Neural cell (in vitro differentiated cells): ENCODE data around the gene CDH20. TPM values are rescaled to one million over a fixed set of nuclear protein-coding genes. Genes with fewer than 3 reads are reported as not detected.

Experiments used
- H2AFZ ChIP-seq: fragments of 200-600, 300-800 bp; sonication (generic), shearing (Covaris generic); 2 replicates; pipeline ENCODE4 v1.6.0; 2014; ENCODE audit warnings: low read depth, mild to moderate bottlenecking, antibody characterized with exemption, low read length, moderate library complexity
- H3F3A ChIP-seq: fragments of 200-600 bp; shearing (Covaris generic); 2 replicates; pipeline ENCODE4 v1.6.1; 2016; ENCODE audit warnings: mild to moderate bottlenecking, moderate library complexity, mixed read lengths, antibody characterized with exemption, low read length; ENCODE audit not compliant: insufficient read depth, poor library complexity, severe bottlenecking
- H3K27ac ChIP-seq: fragments of 200-600, 300-800 bp; sonication (generic), shearing (Covaris generic); 2 replicates; pipeline ENCODE4 v1.5.1; 2014; ENCODE audit warnings: mild to moderate bottlenecking, low read length, moderate library complexity
- H3K27me3 ChIP-seq: fragments of 300-800, 200-600 bp; sonication (generic), shearing (Covaris generic); 2 replicates; pipeline ENCODE4 v1.6.0; 2014; ENCODE audit warnings: mild to moderate bottlenecking, low read depth, low read length, moderate library complexity; ENCODE audit not compliant: insufficient read depth
- H3K36me3 ChIP-seq: fragments of 300-800, 200-600 bp; sonication (generic), shearing (Covaris generic); 2 replicates; pipeline ENCODE4 v1.5.1; 2014; ENCODE audit warnings: mild to moderate bottlenecking, antibody characterized with exemption, low read length, moderate library complexity; ENCODE audit not compliant: insufficient read depth
- H3K4me2 ChIP-seq: fragments of 300-800, 200-600 bp; sonication (generic), shearing (Covaris generic); 2 replicates; pipeline ENCODE4 v1.6.0; 2014; ENCODE audit warnings: mild to moderate bottlenecking, low read length
- H3K4me3 ChIP-seq: fragments of 300-800, 200-600 bp; sonication (generic), shearing (Covaris generic); 2 replicates; pipeline ENCODE4 v1.5.1; 2014; ENCODE audit warnings: mild to moderate bottlenecking, low read length, moderate library complexity
- H3K79me2 ChIP-seq: fragments of 200-600 bp; shearing (Covaris generic); replicated peaks from 2 replicates; pipeline ENCODE4 v1.6.0; 2014; ENCODE audit warnings: mild to moderate bottlenecking, low read length, moderate library complexity; ENCODE audit not compliant: insufficient read depth
- H3K9ac ChIP-seq: fragments of 300-800, 200-600 bp; sonication (generic), shearing (Covaris generic); 2 replicates; pipeline ENCODE4 v1.6.1; 2016; ENCODE audit warnings: mild to moderate bottlenecking, low read length, mixed read lengths
- H3K9me2 ChIP-seq: fragments of 200-600 bp; shearing (Covaris generic); 2 replicates; pipeline ENCODE4 v1.6.1; 2016; ENCODE audit warnings: mild to moderate bottlenecking, low read length, mixed read lengths; ENCODE audit not compliant: insufficient read depth
- H3K9me3 ChIP-seq: fragments of 200-600, 300-800 bp; sonication (generic), shearing (Covaris generic); 2 replicates; pipeline ENCODE4 v1.6.1; 2016; ENCODE audit warnings: mild to moderate bottlenecking, mixed run types, low read length, moderate library complexity, mixed read lengths
- H4K20me1 ChIP-seq: fragments of 200-600 bp; shearing (Covaris generic); 2 replicates; pipeline ENCODE4 v1.6.1; 2016; ENCODE audit warnings: mild to moderate bottlenecking, mixed run types; ENCODE audit not compliant: insufficient read depth
- EP300 ChIP-seq: fragments of 450-650 bp; conservative IDR thresholded peaks from 2 replicates; pipeline ENCODE4 v1.6.1; 2014; ENCODE audit warnings: antibody characterized with exemption, mild to moderate bottlenecking, moderate library complexity; ENCODE audit not compliant: poor library complexity, severe bottlenecking
- EZH2 ChIP-seq: fragments of 200-600, 300-800 bp; shearing (Covaris generic), sonication (generic); IDR thresholded peaks from 2 replicates; pipeline ENCODE4 v1.6.1; 2014; ENCODE audit warnings: antibody characterized with exemption, low read length, borderline replicate concordance, mild to moderate bottlenecking; ENCODE audit not compliant: insufficient read depth, poor library complexity, severe bottlenecking
- MXI1 ChIP-seq: fragments of 450-650 bp; conservative IDR thresholded peaks from 2 replicates; pipeline ENCODE4 v1.6.1; 2014; ENCODE audit warnings: antibody characterized with exemption, mild to moderate bottlenecking; ENCODE audit not compliant: poor library complexity, severe bottlenecking
- POLR2AphosphoS5 ChIP-seq: IDR thresholded peaks from 2 replicates; pipeline ENCODE4 v1.6.1; 2012
- RAD21 ChIP-seq: fragments of 450-650 bp; conservative IDR thresholded peaks from 2 replicates; pipeline ENCODE4 v1.6.1; 2014; ENCODE audit warnings: antibody characterized with exemption, mild to moderate bottlenecking, moderate library complexity
- SMC3 ChIP-seq: fragments of 450-650 bp; conservative IDR thresholded peaks from 2 replicates; pipeline ENCODE4 v1.6.1; 2014; ENCODE audit warnings: antibody characterized with exemption, mild to moderate bottlenecking, moderate library complexity; ENCODE audit not compliant: poor library complexity
- TAF1 ChIP-seq: IDR thresholded peaks from 2 replicates; pipeline ENCODE4 v1.6.1; 2012; ENCODE audit warnings: low read depth
- polyA plus RNA-seq: library from polyadenylated mRNA; depleted of rRNA; stranded (reverse); fragments of >200 nt; gene quantifications from 2 replicates; pipeline ENCODE4 v1.2.3, GENCODE V29; 2014
- TF ChIP-seq, protein P1 (sequence below): IDR thresholded peaks from 2 replicates; pipeline ENCODE4 v1.6.1; 2012; ENCODE audit warnings: borderline replicate concordance

The CDH20 gene
- polyA plus RNA-seq, 1 donor from 2014 or later = 1.7 TPM

DNA sequence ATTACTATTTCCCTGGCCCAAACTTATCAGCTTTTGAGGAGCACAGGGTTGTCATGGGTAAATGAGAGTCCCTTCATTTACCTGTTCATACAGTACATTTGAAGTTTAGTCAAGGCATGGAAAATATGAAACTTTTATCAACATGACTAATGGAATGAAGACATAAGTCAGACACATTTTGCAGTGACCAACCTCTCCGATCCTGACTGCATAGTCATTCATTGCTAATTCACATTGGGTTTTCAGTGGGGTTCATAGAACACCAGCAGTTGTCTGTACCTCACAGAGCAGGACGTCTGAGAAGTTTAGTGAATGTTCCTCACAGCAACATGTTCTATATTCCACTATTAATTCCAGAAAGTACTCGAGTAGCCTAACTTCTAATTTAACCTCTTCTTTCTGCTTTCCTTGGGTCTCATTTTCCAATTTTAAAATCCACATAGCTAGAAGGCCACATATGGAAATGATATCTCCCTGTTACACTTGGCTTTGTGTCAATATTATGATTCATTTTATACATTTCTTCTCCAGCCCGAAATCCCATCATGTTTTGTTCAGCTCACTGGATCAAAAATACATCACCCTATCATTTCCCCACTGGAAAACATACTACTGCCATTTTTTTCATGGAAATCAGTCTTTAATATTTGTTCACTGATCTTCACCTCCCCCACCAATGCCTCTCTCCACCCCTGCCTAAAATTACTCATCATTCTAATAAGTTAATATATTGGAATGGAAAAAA is 65.9 kb downstream of the CDH20 start:
- H3K79me2 ChIP-seq = no peaks in the 10 kb centered on the region
- no peak overlapping the region for H2AFZ ChIP-seq
- H4K20me1 ChIP-seq = no peaks in the 10 kb centered on the region
- H3K27me3 ChIP-seq = no peaks in the 10 kb centered on the region
- H3F3A ChIP-seq = no peaks in the 10 kb centered on the region
- no peak overlapping the region for H3K4me3 ChIP-seq
- no peak overlapping the region for H3K27ac ChIP-seq
- no peaks in the 10 kb centered on the region for H3K36me3 ChIP-seq
- H3K9me3 ChIP-seq = no peaks in the 10 kb centered on the region
- no peak overlapping the region for H3K9ac ChIP-seq
- H3K9me2 ChIP-seq = no peaks in the 10 kb centered on the region
- TF ChIP-seq, protein P1, sequence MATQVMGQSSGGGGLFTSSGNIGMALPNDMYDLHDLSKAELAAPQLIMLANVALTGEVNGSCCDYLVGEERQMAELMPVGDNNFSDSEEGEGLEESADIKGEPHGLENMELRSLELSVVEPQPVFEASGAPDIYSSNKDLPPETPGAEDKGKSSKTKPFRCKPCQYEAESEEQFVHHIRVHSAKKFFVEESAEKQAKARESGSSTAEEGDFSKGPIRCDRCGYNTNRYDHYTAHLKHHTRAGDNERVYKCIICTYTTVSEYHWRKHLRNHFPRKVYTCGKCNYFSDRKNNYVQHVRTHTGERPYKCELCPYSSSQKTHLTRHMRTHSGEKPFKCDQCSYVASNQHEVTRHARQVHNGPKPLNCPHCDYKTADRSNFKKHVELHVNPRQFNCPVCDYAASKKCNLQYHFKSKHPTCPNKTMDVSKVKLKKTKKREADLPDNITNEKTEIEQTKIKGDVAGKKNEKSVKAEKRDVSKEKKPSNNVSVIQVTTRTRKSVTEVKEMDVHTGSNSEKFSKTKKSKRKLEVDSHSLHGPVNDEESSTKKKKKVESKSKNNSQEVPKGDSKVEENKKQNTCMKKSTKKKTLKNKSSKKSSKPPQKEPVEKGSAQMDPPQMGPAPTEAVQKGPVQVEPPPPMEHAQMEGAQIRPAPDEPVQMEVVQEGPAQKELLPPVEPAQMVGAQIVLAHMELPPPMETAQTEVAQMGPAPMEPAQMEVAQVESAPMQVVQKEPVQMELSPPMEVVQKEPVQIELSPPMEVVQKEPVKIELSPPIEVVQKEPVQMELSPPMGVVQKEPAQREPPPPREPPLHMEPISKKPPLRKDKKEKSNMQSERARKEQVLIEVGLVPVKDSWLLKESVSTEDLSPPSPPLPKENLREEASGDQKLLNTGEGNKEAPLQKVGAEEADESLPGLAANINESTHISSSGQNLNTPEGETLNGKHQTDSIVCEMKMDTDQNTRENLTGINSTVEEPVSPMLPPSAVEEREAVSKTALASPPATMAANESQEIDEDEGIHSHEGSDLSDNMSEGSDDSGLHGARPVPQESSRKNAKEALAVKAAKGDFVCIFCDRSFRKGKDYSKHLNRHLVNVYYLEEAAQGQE = no peak
- TF ChIP-seq EZH2 = no peak
- no peak for TF ChIP-seq POLR2AphosphoS5
- TF ChIP-seq TAF1 = no peak
- TF ChIP-seq MXI1 = no peak
- TF ChIP-seq RAD21 = no peak
- TF ChIP-seq SMC3 = no peak
- TF ChIP-seq EP300 = no peak
- H3K4me2 ChIP-seq = no peak overlapping the region

DNA sequence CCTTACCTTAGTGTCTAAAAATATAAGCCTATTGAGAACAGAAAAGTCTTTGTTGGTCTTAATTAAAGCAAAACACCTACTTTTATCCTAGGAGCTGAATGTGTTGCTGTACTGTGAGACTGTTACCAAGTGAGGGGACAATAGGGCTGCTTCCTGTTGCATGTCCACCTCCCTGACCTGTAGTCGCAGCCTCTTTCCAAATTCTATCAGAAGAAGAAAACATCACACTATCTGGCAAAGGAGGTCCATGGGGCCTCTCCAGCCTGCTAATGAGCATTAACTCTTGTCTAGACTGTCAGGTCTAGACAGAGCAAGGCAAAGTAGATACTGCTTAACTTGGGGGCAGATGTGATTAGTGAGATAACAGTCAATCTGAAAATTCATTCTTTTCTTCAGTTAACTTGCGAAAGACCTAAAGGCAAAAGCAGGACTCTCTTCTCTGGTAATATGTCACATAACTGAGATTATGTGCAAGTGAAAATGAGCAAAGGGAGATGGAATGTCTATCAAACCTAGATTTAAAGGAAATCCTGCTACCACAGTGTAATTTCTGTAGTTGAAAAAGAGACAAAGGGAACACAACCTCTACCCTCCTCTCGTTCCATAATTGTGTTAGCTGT is 66.9 kb downstream of the CDH20 start:
- TF ChIP-seq, protein P1 = no peak
- TF ChIP-seq EP300 (no peak), POLR2AphosphoS5 (no peak), MXI1 (no peak), SMC3 (no peak)
- Histone ChIP-seq H3K36me3 (no peaks in the 10 kb centered on the region), H3K9ac (no peak overlapping the region), H3K4me3 (no peak overlapping the region), H3K9me3 (no peaks in the 10 kb centered on the region), H3K27me3 (no peaks in the 10 kb centered on the region), H4K20me1 (no peaks in the 10 kb centered on the region), H3K4me2 (no peak overlapping the region), H3K27ac (no peak overlapping the region), H3K9me2 (no peaks in the 10 kb centered on the region), H3K79me2 (no peaks in the 10 kb centered on the region), H3F3A (no peaks in the 10 kb centered on the region), H2AFZ (no peak overlapping the region)
